HepG2 (cell line): ENCODE measurements around the gene UBR4. TPM values are rescaled to one million over a fixed set of nuclear protein-coding genes. Genes with fewer than 3 reads are reported as not detected.

Experiments used
- ATF2 ChIP-seq: sonication (generic); formaldehyde crosslinking; IDR thresholded peaks from 2 replicates; pipeline ENCODE4 v1.4.0; 2020; ENCODE audit warnings: missing genetic modification reagents
- DMTF1 ChIP-seq: sonication (generic); formaldehyde crosslinking; IDR thresholded peaks from 2 replicates; pipeline ENCODE4 v1.4.0; 2020; ENCODE audit warnings: mild to moderate bottlenecking, missing genetic modification reagents
- GTF2F1 ChIP-seq: fragments of 150-350 bp; IDR thresholded peaks from 2 replicates; pipeline ENCODE4 v1.6.1; 2014; ENCODE audit warnings: low read length
- JUN ChIP-seq: sonication (generic); formaldehyde crosslinking; IDR thresholded peaks from 2 replicates; pipeline ENCODE4 v1.4.0; 2020; ENCODE audit warnings: mild to moderate bottlenecking, missing genetic modification reagents
- KLF11 ChIP-seq: IDR thresholded peaks from 2 replicates; pipeline ENCODE4 v1.6.1; 2016; ENCODE audit warnings: missing compliant biosample characterization
- NFAT5 ChIP-seq: sonication (generic); formaldehyde crosslinking; IDR thresholded peaks from 2 replicates; pipeline ENCODE4 v1.4.0; 2020; ENCODE audit warnings: missing genetic modification reagents
- PHB2 ChIP-seq: fragments of 450-650 bp; IDR thresholded peaks from 2 replicates; pipeline ENCODE4 v1.6.1; 2018; ENCODE audit not compliant: partially characterized antibody
- PITX1 ChIP-seq: sonication (generic); formaldehyde crosslinking; IDR thresholded peaks from 2 replicates; pipeline ENCODE4 v1.5.1; 2020; ENCODE audit warnings: mild to moderate bottlenecking, missing genetic modification reagents
- PREB ChIP-seq: sonication (generic); formaldehyde crosslinking; IDR thresholded peaks from 2 replicates; pipeline ENCODE4 v1.4.0; 2020; ENCODE audit warnings: missing genetic modification reagents
- TBX2 ChIP-seq: sonication (generic); formaldehyde crosslinking; IDR thresholded peaks from 2 replicates; pipeline ENCODE4 v1.5.0; 2020; ENCODE audit warnings: missing genetic modification reagents, mild to moderate bottlenecking, borderline replicate concordance
- TCF7 ChIP-seq: sonication (generic); IDR thresholded peaks from 2 replicates; pipeline ENCODE4 v1.6.1; 2016; ENCODE audit warnings: antibody characterized with exemption, low read depth
- WIZ ChIP-seq: sonication (generic); formaldehyde crosslinking; IDR thresholded peaks from 2 replicates; pipeline ENCODE4 v1.5.1; 2020; ENCODE audit warnings: mild to moderate bottlenecking, missing genetic modification reagents
- ZBTB21 ChIP-seq: sonication (generic); formaldehyde crosslinking; IDR thresholded peaks from 2 replicates; pipeline ENCODE4 v1.4.0; 2020; ENCODE audit warnings: missing genetic modification reagents
- ZIK1 ChIP-seq: sonication (generic); formaldehyde crosslinking; IDR thresholded peaks from 2 replicates; pipeline ENCODE4 v1.5.0; 2020; ENCODE audit warnings: mild to moderate bottlenecking, low read depth, missing genetic modification reagents, borderline replicate concordance
- ZNF557 ChIP-seq: sonication (generic); formaldehyde crosslinking; IDR thresholded peaks from 2 replicates; pipeline ENCODE4 v1.4.0; 2020; ENCODE audit warnings: missing genetic modification reagents
- ZNF605 ChIP-seq: sonication (generic); formaldehyde crosslinking; IDR thresholded peaks from 2 replicates; pipeline ENCODE4 v1.8.0; 2022; ENCODE audit warnings: mild to moderate bottlenecking, missing genetic modification reagents
- ZNF639 ChIP-seq: conservative IDR thresholded peaks from 2 replicates; pipeline ENCODE4 v1.6.1; 2018; ENCODE audit warnings: missing genetic modification reagents
- ZSCAN12 ChIP-seq: sonication (generic); formaldehyde crosslinking; IDR thresholded peaks from 2 replicates; pipeline ENCODE4 v1.9.0; 2021; ENCODE audit warnings: mild to moderate bottlenecking, missing genetic modification reagents
- polyA plus RNA-seq, 8 experiments: library from polyadenylated mRNA; depleted of rRNA in 3 of 8; stranded (reverse) in 7 of 8; unstranded in 1 of 8; fragments of >200 nt; fragmentation: Illumina TruSeq in 4 of 8; extraction: Trizol in 4 of 8; gene quantifications; 2 replicates each; pipeline versions ENCODE4 v1.2.1 to v1.2.3, GENCODE V29; 2011 to 2016; ENCODE audit warnings: low read depth in 4 of 8, missing spikeins in 1 of 8, mixed read lengths in 1 of 8; ENCODE audit not compliant: insufficient read depth in 1 of 8
- total RNA-seq, 5 experiments: library from RNA; depleted of rRNA; stranded (reverse); fragments of >200 nt; fragmentation: Illumina TruSeq; extraction: Trizol; gene quantifications; 2 replicates each; pipeline ENCODE4 v1.2.3, GENCODE V29; 2016; ENCODE audit warnings: low read depth in 1 of 5

UBR4 gene
- total and polyA plus RNA-seq, 2 of the 13 experiments (the other 11 are each of a cell fraction or from before 2014, with no cell fraction given) = 59.1 to 106 TPM

- TF ChIP-seq WIZ (CRISPR knock-in tag) (peak; percentile 86; the same call in 1 of the 2 replicates), ZBTB21 (CRISPR knock-in tag) (peak; percentile 99), DMTF1 (no peak), PHB2 (no peak), PITX1 (CRISPR knock-in tag) (peak; percentile 73; the same call in 1 of the 2 replicates), TBX2 (CRISPR knock-in tag) (peak; percentile 86), ZSCAN12 (CRISPR knock-in tag) (peak; percentile 93), NFAT5 (CRISPR knock-in tag) (peak; percentile 78; the same call in 1 of the 2 replicates), ZNF557 (CRISPR knock-in tag) (peak; percentile 89; the same call in 1 of the 2 replicates), GTF2F1 (no peak), JUN (peak; percentile 84; the same call in 1 of the 2 replicates), TCF7 (no peak), ZNF639 (CRISPR knock-in tag) (peak; percentile 98), KLF11 (CRISPR knock-in tag) (peak; percentile 55; the same call in 1 of the 2 replicates), PREB (no peak), ZNF605 (CRISPR knock-in tag) (no peak), ZIK1 (peak; percentile 86), ATF2 (CRISPR knock-in tag) (peak; percentile 93; the same call in 1 of the 2 replicates)
Observed at GRCh38 chr1:19209990-19210771, at the start of gene UBR4 (continued).
